Measurements from ENCODE around the gene SGIP1. TPM values are rescaled to one million over a fixed set of nuclear protein-coding genes. Genes with fewer than 3 reads are reported as not detected.

SGIP1 gene
- polyA plus RNA-seq, 1 donor: 15.2 TPM

Other genes with a start within 250 kb of the SGIP1 start
- gene DYNLT5, start 218.3 kb downstream of the SGIP1 start, polyA plus RNA-seq: 3.3 TPM

Data from large intestine (tissue), 1 donor.